HepG2 (cell line): ENCODE data around the gene OLFM2.

Experiments
- AFF4 ChIP-seq: sonication (generic); formaldehyde crosslinking; IDR thresholded peaks from 2 replicates; pipeline ENCODE4 v1.4.0; 2020; ENCODE audit warnings: missing genetic modification reagents
- CTCF ChIP-seq: sonication (generic); formaldehyde crosslinking; IDR thresholded peaks from 2 replicates; pipeline ENCODE4 v1.5.0; 2020; ENCODE audit warnings: mild to moderate bottlenecking, missing genetic modification reagents, moderate library complexity
- ELK4 ChIP-seq: sonication (generic); formaldehyde crosslinking; IDR thresholded peaks from 2 replicates; pipeline ENCODE4 v1.9.0; 2021; ENCODE audit warnings: missing genetic modification reagents, borderline replicate concordance
- FOSL1 ChIP-seq: sonication (generic); formaldehyde crosslinking; IDR thresholded peaks from 2 replicates; pipeline ENCODE4 v1.9.0; 2021; ENCODE audit warnings: missing genetic modification reagents, borderline replicate concordance
- HOXA7 ChIP-seq: sonication (generic); formaldehyde crosslinking; IDR thresholded peaks from 2 replicates; pipeline ENCODE4 v1.8.1; 2022; ENCODE audit warnings: mild to moderate bottlenecking, missing genetic modification reagents, moderate library complexity
- MAFF ChIP-seq: IDR thresholded peaks from 2 replicates; pipeline ENCODE4 v1.6.1; 2011; ENCODE audit warnings: low read depth, low read length, improper control_type of control experiment
- MAX ChIP-seq: IDR thresholded peaks from 2 replicates; pipeline ENCODE4 v1.6.1; 2012; ENCODE audit warnings: inconsistent platforms
- MEIS2 ChIP-seq: sonication (generic); formaldehyde crosslinking; IDR thresholded peaks from 2 replicates; pipeline ENCODE4 v1.9.0; 2021; ENCODE audit warnings: mild to moderate bottlenecking, missing genetic modification reagents
- POLR2A ChIP-seq, 2 experiments: IDR thresholded peaks; 2 replicates each; pipeline ENCODE4 v1.6.1; 2011; ENCODE audit warnings: low read depth in 2 of 2, low read length in 2 of 2, mild to moderate bottlenecking in 1 of 2, moderate library complexity in 1 of 2; ENCODE audit not compliant: insufficient read depth in 1 of 2
- RBFOX2 ChIP-seq: fragments of 200-400 bp; formaldehyde crosslinking; IDR thresholded peaks from 2 replicates; pipeline ENCODE4 v1.6.1; 2017; ENCODE audit warnings: low read depth, mild to moderate bottlenecking, low read length
- SAP130 ChIP-seq: IDR thresholded peaks from 2 replicates; pipeline ENCODE4 v1.6.1; 2016; ENCODE audit warnings: low read depth
- ZFP90 ChIP-seq: sonication (generic); formaldehyde crosslinking; IDR thresholded peaks from 2 replicates; pipeline ENCODE4 v1.8.0; 2022; ENCODE audit warnings: missing genetic modification reagents, mild to moderate bottlenecking, inconsistent platforms, borderline replicate concordance
- ZNF496 ChIP-seq: sonication (generic); formaldehyde crosslinking; IDR thresholded peaks from 2 replicates; pipeline ENCODE4 v1.8.1; 2023; ENCODE audit warnings: mild to moderate bottlenecking, moderate library complexity, missing genetic modification reagents; ENCODE audit not compliant: insufficient replicate concordance

- TF ChIP-seq ELK4 (no peak), MAFF (no peak), RBFOX2 (peak; percentile 91), CTCF (CRISPR knock-in tag) (peak; percentile 17), MEIS2 (CRISPR knock-in tag) (no peak), ZFP90 (CRISPR knock-in tag) (peak; percentile 92), POLR2A (IDR thresholded peaks at IDR 0.05; ENCODE audit: insufficient read depth in 1 of 2, low read depth in 2 of 2, low read length in 2 of 2) (peak; percentile 57 to 91), MAX (peak; percentile 64; the same call in 1 of the 2 replicates), ZNF496 (CRISPR knock-in tag) (no peak), SAP130 (CRISPR knock-in tag) (peak; percentile 99), AFF4 (CRISPR knock-in tag) (no peak), FOSL1 (CRISPR knock-in tag) (no peak), HOXA7 (no peak)
Observed at GRCh38 chr19:9827289-9828238, 108.8 kb downstream of the OLFM2 start, which contains the start of gene UBL5.
